Stimulated activated CD4-positive, alpha-beta T cell treated with anti-CD3 and anti-CD28 coated beads, Interleukin-1b, Interleukin-23, amount 100 ng/mL, for 48 hours (primary cell): Measurements from ENCODE around the gene PIP5K1C.
"Not testable (repeated sequence)": the region's sequence is repeated elsewhere in the genome, so short reads cannot be mapped to it uniquely, and the experiment has no call there.

Experiments used
- DNase-seq: peaks from one replicate; pipeline ENCODE4 v3.0.0-alpha.2; 2020

The PIP5K1C gene

GRCh38 chr19:3658870-3659745 lies 41.2 kb downstream of the PIP5K1C start:
- no peak for DNase-seq

- no peak for DNase-seq
Observed at GRCh38 chr19:3658004-3658869, 42.0 kb downstream of the PIP5K1C start.

GRCh38 chr19:3657395-3657769 lies 42.9 kb downstream of the PIP5K1C start:
- no peak for DNase-seq

GRCh38 chr19:3656747-3657394 lies 43.4 kb downstream of the PIP5K1C start:
- no peak for DNase-seq

GRCh38 chr19:3656073-3656746 lies 44.1 kb downstream of the PIP5K1C start:
- no peak for DNase-seq

- DNase-seq, result no peak
Observed at GRCh38 chr19:3655402-3656072, 44.7 kb downstream of the PIP5K1C start.

- DNase-seq, result no peak
Observed at GRCh38 chr19:3653865-3654513, 46.3 kb downstream of the PIP5K1C start.

GRCh38 chr19:3653081-3653795 lies 47.0 kb downstream of the PIP5K1C start:
- DNase-seq, result no peak

- no peak for DNase-seq
Observed at GRCh38 chr19:3652422-3652821, 47.8 kb downstream of the PIP5K1C start.

GRCh38 chr19:3651684-3652083 lies 48.6 kb downstream of the PIP5K1C start:
- no peak for DNase-seq

GRCh38 chr19:3649888-3650287 lies 50.4 kb downstream of the PIP5K1C start:
- no peak for DNase-seq

- DNase-seq, result no peak
Observed at GRCh38 chr19:3648037-3648905, 52.0 kb downstream of the PIP5K1C start.

GRCh38 chr19:3647102-3647501 lies 53.2 kb downstream of the PIP5K1C start:
- DNase-seq, result not testable (repeated sequence)

GRCh38 chr19:3646336-3647092 lies 53.8 kb downstream of the PIP5K1C start:
- no peak for DNase-seq

- no peak for DNase-seq
Observed at GRCh38 chr19:3645726-3646125, 54.5 kb downstream of the PIP5K1C start.

- DNase-seq, result no peak
Observed at GRCh38 chr19:3645067-3645396, 55.2 kb downstream of the PIP5K1C start.

GRCh38 chr19:3644351-3645066 lies 55.8 kb downstream of the PIP5K1C start:
- DNase-seq, result no peak

GRCh38 chr19:3643674-3644313 lies 56.5 kb downstream of the PIP5K1C start:
- DNase-seq, result no peak
